ENCODE measurements around the gene CCDC38. TPM values are rescaled to one million over a fixed set of nuclear protein-coding genes. Genes with fewer than 3 reads are reported as not detected.

Gene CCDC38
- total and polyA plus RNA-seq, 10 of the 15 experiments (the other 5 are each of a cell fraction or from before 2014, with no cell fraction given), result 0.04 to 0.05 TPM; not detected in 8

DNA sequence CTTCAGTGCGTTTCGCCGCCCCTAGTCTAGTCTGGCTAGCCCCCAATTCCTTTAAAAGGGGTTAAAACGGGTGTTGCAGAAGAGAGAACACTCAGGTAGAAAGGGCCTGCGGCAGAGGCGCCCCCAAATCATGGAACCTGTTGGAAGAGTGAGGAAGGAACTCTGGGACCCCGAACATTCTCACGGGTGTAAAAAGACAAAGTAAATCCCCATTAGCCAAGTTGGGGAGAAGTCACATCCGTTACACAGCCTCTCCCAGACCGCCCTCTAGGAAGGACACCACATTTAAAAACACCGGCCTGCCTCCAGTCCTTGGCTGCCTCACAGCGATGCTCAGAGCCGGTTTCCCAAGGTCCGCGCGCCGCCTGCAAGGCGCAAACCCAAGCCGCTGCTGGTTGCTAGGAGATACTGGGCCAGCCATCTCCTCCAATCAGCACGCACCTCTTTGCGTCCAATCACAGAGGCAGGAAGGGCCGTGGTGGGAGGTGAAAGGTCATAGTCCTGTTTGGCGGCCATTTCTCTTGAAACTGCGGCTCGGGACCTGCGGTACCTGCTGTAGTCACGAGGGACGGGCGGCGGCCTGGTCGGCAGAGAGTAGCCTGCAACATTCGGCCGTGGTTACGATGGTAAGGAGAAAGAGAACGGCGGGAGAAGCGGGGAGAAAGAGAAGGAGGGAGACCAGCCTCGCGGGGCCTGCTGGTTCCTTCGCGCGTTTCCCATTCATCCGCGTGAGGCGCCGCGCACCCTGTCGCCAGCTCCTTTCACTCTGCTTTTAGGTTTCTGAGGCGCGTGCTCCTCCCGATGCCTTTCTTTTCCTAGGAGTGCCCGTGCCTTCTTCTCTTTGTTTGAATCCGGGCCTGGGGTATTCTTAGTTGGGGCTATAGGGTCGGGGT, 83.7 kb downstream of the CCDC38 start, which contains the start of gene SNRPF (continued):
- TF ChIP-seq, protein P1, sequence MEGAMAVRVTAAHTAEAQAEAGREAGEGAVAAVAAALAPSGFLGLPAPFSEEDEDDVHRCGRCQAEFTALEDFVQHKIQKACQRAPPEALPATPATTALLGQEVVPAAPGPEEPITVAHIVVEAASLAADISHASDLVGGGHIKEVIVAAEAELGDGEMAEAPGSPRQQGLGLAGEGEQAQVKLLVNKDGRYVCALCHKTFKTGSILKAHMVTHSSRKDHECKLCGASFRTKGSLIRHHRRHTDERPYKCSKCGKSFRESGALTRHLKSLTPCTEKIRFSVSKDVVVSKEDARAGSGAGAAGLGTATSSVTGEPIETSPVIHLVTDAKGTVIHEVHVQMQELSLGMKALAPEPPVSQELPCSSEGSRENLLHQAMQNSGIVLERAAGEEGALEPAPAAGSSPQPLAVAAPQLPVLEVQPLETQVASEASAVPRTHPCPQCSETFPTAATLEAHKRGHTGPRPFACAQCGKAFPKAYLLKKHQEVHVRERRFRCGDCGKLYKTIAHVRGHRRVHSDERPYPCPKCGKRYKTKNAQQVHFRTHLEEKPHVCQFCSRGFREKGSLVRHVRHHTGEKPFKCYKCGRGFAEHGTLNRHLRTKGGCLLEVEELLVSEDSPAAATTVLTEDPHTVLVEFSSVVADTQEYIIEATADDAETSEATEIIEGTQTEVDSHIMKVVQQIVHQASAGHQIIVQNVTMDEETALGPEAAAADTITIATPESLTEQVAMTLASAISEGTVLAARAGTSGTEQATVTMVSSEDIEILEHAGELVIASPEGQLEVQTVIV (IDR thresholded peaks at IDR 0.05; ENCODE audit: borderline replicate concordance, partially characterized antibody), result no peak
- TF ChIP-seq, protein P2, sequence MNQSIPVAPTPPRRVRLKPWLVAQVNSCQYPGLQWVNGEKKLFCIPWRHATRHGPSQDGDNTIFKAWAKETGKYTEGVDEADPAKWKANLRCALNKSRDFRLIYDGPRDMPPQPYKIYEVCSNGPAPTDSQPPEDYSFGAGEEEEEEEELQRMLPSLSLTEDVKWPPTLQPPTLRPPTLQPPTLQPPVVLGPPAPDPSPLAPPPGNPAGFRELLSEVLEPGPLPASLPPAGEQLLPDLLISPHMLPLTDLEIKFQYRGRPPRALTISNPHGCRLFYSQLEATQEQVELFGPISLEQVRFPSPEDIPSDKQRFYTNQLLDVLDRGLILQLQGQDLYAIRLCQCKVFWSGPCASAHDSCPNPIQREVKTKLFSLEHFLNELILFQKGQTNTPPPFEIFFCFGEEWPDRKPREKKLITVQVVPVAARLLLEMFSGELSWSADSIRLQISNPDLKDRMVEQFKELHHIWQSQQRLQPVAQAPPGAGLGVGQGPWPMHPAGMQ (IDR thresholded peaks at IDR 0.05; ENCODE audit: borderline replicate concordance), result no peak
- TF ChIP-seq STAT1 (conservative IDR thresholded peaks at IDR 0.05) (no peak), FOS (IDR thresholded peaks at IDR 0.05; ENCODE audit: borderline replicate concordance, extremely low read depth, insufficient read length) (peak; percentile 69), IRF4 (IDR thresholded peaks at IDR 0.05; ENCODE audit: low read depth, low read length) (no peak), SRF (IDR thresholded peaks at IDR 0.05; ENCODE audit: low read depth in 2 of 2, low read length in 2 of 2) (0 out of 4 replicates have a peak, but pooled peaks of 1 of the 2 experiments have one; percentile 3), GABPA (IDR thresholded peaks at IDR 0.05; ENCODE audit: low read depth) (no peak), EGR1 (IDR thresholded peaks at IDR 0.05; ENCODE audit: borderline replicate concordance in 1 of 2, low read depth in 2 of 2, low read length in 2 of 2) (no peak), MYC (IDR thresholded peaks at IDR 0.05; ENCODE audit: insufficient read depth, insufficient read length, insufficient replicate concordance, low read length, severe bottlenecking) (peak; percentile 54), JUND (IDR thresholded peaks at IDR 0.05; ENCODE audit: low read depth, low read length) (no peak), KLF5 (IDR thresholded peaks at IDR 0.05; ENCODE audit: partially characterized antibody) (peak; percentile 87)
- TF ChIP-seq, protein P3, sequence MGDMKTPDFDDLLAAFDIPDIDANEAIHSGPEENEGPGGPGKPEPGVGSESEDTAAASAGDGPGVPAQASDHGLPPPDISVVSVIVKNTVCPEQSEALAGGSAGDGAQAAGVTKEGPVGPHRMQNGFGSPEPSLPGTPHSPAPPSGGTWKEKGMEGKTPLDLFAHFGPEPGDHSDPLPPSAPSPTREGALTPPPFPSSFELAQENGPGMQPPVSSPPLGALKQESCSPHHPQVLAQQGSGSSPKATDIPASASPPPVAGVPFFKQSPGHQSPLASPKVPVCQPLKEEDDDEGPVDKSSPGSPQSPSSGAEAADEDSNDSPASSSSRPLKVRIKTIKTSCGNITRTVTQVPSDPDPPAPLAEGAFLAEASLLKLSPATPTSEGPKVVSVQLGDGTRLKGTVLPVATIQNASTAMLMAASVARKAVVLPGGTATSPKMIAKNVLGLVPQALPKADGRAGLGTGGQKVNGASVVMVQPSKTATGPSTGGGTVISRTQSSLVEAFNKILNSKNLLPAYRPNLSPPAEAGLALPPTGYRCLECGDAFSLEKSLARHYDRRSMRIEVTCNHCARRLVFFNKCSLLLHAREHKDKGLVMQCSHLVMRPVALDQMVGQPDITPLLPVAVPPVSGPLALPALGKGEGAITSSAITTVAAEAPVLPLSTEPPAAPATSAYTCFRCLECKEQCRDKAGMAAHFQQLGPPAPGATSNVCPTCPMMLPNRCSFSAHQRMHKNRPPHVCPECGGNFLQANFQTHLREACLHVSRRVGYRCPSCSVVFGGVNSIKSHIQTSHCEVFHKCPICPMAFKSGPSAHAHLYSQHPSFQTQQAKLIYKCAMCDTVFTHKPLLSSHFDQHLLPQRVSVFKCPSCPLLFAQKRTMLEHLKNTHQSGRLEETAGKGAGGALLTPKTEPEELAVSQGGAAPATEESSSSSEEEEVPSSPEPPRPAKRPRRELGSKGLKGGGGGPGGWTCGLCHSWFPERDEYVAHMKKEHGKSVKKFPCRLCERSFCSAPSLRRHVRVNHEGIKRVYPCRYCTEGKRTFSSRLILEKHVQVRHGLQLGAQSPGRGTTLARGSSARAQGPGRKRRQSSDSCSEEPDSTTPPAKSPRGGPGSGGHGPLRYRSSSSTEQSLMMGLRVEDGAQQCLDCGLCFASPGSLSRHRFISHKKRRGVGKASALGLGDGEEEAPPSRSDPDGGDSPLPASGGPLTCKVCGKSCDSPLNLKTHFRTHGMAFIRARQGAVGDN (IDR thresholded peaks at IDR 0.05), result peak; percentile 47
- TF ChIP-seq, protein P4, sequence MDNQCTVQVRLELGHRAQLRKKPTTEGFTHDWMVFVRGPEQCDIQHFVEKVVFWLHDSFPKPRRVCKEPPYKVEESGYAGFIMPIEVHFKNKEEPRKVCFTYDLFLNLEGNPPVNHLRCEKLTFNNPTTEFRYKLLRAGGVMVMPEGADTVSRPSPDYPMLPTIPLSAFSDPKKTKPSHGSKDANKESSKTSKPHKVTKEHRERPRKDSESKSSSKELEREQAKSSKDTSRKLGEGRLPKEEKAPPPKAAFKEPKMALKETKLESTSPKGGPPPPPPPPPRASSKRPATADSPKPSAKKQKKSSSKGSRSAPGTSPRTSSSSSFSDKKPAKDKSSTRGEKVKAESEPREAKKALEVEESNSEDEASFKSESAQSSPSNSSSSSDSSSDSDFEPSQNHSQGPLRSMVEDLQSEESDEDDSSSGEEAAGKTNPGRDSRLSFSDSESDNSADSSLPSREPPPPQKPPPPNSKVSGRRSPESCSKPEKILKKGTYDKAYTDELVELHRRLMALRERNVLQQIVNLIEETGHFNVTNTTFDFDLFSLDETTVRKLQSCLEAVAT (IDR thresholded peaks at IDR 0.05), result peak; percentile 82
- TF ChIP-seq, protein P5, sequence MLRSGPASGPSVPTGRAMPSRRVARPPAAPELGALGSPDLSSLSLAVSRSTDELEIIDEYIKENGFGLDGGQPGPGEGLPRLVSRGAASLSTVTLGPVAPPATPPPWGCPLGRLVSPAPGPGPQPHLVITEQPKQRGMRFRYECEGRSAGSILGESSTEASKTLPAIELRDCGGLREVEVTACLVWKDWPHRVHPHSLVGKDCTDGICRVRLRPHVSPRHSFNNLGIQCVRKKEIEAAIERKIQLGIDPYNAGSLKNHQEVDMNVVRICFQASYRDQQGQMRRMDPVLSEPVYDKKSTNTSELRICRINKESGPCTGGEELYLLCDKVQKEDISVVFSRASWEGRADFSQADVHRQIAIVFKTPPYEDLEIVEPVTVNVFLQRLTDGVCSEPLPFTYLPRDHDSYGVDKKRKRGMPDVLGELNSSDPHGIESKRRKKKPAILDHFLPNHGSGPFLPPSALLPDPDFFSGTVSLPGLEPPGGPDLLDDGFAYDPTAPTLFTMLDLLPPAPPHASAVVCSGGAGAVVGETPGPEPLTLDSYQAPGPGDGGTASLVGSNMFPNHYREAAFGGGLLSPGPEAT (IDR thresholded peaks at IDR 0.05; ENCODE audit: low read depth), result peak; percentile 85
- TF ChIP-seq, protein P6, sequence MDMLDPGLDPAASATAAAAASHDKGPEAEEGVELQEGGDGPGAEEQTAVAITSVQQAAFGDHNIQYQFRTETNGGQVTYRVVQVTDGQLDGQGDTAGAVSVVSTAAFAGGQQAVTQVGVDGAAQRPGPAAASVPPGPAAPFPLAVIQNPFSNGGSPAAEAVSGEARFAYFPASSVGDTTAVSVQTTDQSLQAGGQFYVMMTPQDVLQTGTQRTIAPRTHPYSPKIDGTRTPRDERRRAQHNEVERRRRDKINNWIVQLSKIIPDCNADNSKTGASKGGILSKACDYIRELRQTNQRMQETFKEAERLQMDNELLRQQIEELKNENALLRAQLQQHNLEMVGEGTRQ (IDR thresholded peaks at IDR 0.05; ENCODE audit: borderline replicate concordance, low read depth, low read length), result no peak; the same call in 1 of the 2 replicates

All from GM12878 (cell line).